Neuronal stem cell (in vitro differentiated cells): ENCODE data around the gene LCMT1.

Experiments
- DNase-seq: peaks from one replicate; pipeline ENCODE4 v3.0.0-alpha.2; 2013; ENCODE audit warnings: low spot score
- H2AFZ ChIP-seq: one replicate; pipeline ENCODE4 v1.6.1; 2013; ENCODE audit warnings: mild to moderate bottlenecking, low read length, inconsistent platforms
- H2AK5ac ChIP-seq: 2 replicates; pipeline ENCODE4 v1.6.1; 2013; ENCODE audit warnings: low read depth, mild to moderate bottlenecking, inconsistent platforms, low read length, moderate library complexity, mixed read lengths
- H2BK120ac ChIP-seq: 2 replicates; pipeline ENCODE4 v1.6.1; 2013; ENCODE audit warnings: low read depth, mild to moderate bottlenecking, inconsistent platforms, low read length, moderate library complexity, mixed read lengths
- H2BK12ac ChIP-seq: one replicate; pipeline ENCODE4 v1.6.1; 2013; ENCODE audit warnings: low read length, inconsistent platforms
- H2BK15ac ChIP-seq: 2 replicates; pipeline ENCODE4 v1.6.1; 2013; ENCODE audit warnings: mild to moderate bottlenecking, low read length, inconsistent platforms, mixed read lengths
- H2BK5ac ChIP-seq: one replicate; pipeline ENCODE4 v1.6.1; 2013; ENCODE audit warnings: inconsistent platforms, mild to moderate bottlenecking, low read length, moderate library complexity
- H3K14ac ChIP-seq: one replicate; pipeline ENCODE4 v1.6.1; 2013; ENCODE audit warnings: low read length, inconsistent platforms
- H3K18ac ChIP-seq: 2 replicates; pipeline ENCODE4 v1.6.1; 2013; ENCODE audit warnings: low read length, inconsistent platforms
- H3K23ac ChIP-seq: 2 replicates; pipeline ENCODE4 v1.6.1; 2013; ENCODE audit warnings: low read depth, mild to moderate bottlenecking, mixed read lengths, low read length, inconsistent platforms; ENCODE audit not compliant: poor library complexity
- H3K27ac ChIP-seq: replicated peaks from 3 replicates; pipeline ENCODE4 v1.5.1; 2013; ENCODE audit warnings: low read length, inconsistent platforms
- H3K27me3 ChIP-seq, 3 experiments: 2 replicates each; pipeline ENCODE4 v1.6.1; 2013; ENCODE audit warnings: low read length in 3 of 3, mild to moderate bottlenecking in 2 of 3, inconsistent platforms in 1 of 3, low read depth in 1 of 3, mixed read lengths in 1 of 3, moderate library complexity in 1 of 3; ENCODE audit not compliant: control insufficient read depth in 3 of 3, insufficient read depth in 3 of 3
- H3K36me3 ChIP-seq, 2 donors: replicated peaks in 1 of 2; 2 replicates each; pipeline ENCODE4 v1.6.1; 2013; ENCODE audit warnings: low read length in 2 of 2; ENCODE audit not compliant: control insufficient read depth in 2 of 2, insufficient read depth in 2 of 2
- H3K4ac ChIP-seq: 2 replicates; pipeline ENCODE4 v1.6.1; 2013; ENCODE audit warnings: inconsistent platforms, mild to moderate bottlenecking, low read length, moderate library complexity
- H3K4me1 ChIP-seq, 2 donors: 1 replicate in 1 of 2; 2 replicates in 1 of 2; pipeline ENCODE4 v1.6.1; 2013; ENCODE audit warnings: low read length in 2 of 2, low read depth in 1 of 2; ENCODE audit not compliant: control insufficient read depth in 2 of 2, insufficient read depth in 1 of 2
- H3K4me2 ChIP-seq: one replicate; pipeline ENCODE4 v1.6.1; 2013; ENCODE audit warnings: mild to moderate bottlenecking, low read length, inconsistent platforms; ENCODE audit not compliant: insufficient read depth, poor library complexity, severe bottlenecking
- H3K4me3 ChIP-seq, 2 donors: 2 replicates each; pipeline ENCODE4 v1.5.1; 2013; ENCODE audit warnings: low read length in 2 of 2, mild to moderate bottlenecking in 2 of 2, inconsistent platforms in 1 of 2, moderate library complexity in 1 of 2
- H3K79me1 ChIP-seq: one replicate; pipeline ENCODE4 v1.6.1; 2013; ENCODE audit warnings: low read depth, mild to moderate bottlenecking, inconsistent platforms, low read length, moderate library complexity
- H3K9ac ChIP-seq: one replicate; pipeline ENCODE4 v1.6.1; 2013; ENCODE audit warnings: mild to moderate bottlenecking, low read depth, low read length, inconsistent platforms; ENCODE audit not compliant: poor library complexity
- H3K9me3 ChIP-seq, 2 donors: replicated peaks in 1 of 2; 2 replicates each; pipeline versions ENCODE3 to v1.6.1; 2013; ENCODE audit warnings: low read length in 2 of 2, mild to moderate bottlenecking in 2 of 2, inconsistent platforms in 1 of 2, low read depth in 1 of 2, mixed read lengths in 1 of 2, moderate library complexity in 1 of 2; ENCODE audit not compliant: control insufficient read depth in 2 of 2, insufficient read depth in 1 of 2
- H4K8ac ChIP-seq: one replicate; pipeline ENCODE4 v1.6.1; 2013; ENCODE audit warnings: low read depth, mild to moderate bottlenecking, inconsistent platforms, low read length, moderate library complexity
- H4K91ac ChIP-seq: one replicate; pipeline ENCODE4 v1.6.1; 2013; ENCODE audit warnings: low read length, low read depth, mild to moderate bottlenecking, inconsistent platforms; ENCODE audit not compliant: poor library complexity
- WGBS, 2 donors: extraction: QIAGEN DNeasy Blood & Tissue Kit; methylation state at CpG; one replicate each; pipeline ENCODE4 v1.1.7; 2013; ENCODE audit warnings: missing lambda C conversion rate in 2 of 2, mixed read lengths in 1 of 2; ENCODE audit not compliant: insufficient read length in 2 of 2, insufficient replicate concordance in 1 of 2; ENCODE audit errors: extremely low coverage in 2 of 2; 5-methylcytosine and 5-hydroxymethylcytosine counted together

Gene LCMT1

DNA sequence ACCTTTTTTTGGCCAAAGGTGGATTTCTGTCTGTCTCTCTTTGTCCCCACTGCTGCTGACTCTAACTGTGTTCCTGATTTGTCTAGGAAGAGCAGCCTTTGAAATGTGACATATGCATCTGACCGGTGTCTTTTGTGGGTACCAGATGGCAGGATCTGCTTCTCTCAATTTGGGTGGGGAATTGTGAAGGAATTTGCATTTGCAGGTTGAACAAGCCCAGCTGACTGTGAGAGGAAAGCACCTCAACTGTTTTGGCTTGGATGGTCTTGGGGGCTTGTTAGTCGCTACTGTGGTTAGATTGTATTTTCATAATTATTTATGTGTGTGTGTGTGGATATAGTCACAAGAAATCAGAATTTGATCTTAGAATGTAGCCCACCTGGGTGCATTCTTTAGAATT lies 37.7 kb upstream of the LCMT1 start:
- no peaks in the 10 kb centered on the region for H3K9me3 ChIP-seq
- WGBS, 2 donors = no CpG with 5 or more reads among the region's 2 CpGs
- no peak overlapping the region for H3K4me2 ChIP-seq
- no peak for DNase-seq
- no peak overlapping the region for H3K27ac ChIP-seq
- H3K9ac ChIP-seq = no peak overlapping the region
- H2AFZ ChIP-seq = no peak overlapping the region
- no peak overlapping the region for H2BK15ac ChIP-seq
- no peak overlapping the region for H2BK120ac ChIP-seq
- no peak overlapping the region for H4K8ac ChIP-seq
- no peak overlapping the region for H2AK5ac ChIP-seq
- H3K79me1 ChIP-seq = no peaks in the 10 kb centered on the region
- no peak overlapping the region for H2BK5ac ChIP-seq
- no peak overlapping the region for H3K4me3 ChIP-seq
- no peak overlapping the region for H3K4ac ChIP-seq
- H3K23ac ChIP-seq = no peak overlapping the region
- no peaks in the 10 kb centered on the region for H3K27me3 ChIP-seq
- H4K91ac ChIP-seq = no peak overlapping the region
- no peak overlapping the region for H3K18ac ChIP-seq
- no peak overlapping the region for H2BK12ac ChIP-seq
- no peak overlapping the region for H3K14ac ChIP-seq
- no peaks in the 10 kb centered on the region for H3K36me3 ChIP-seq
- no peaks in the 10 kb centered on the region for H3K4me1 ChIP-seq

DNA sequence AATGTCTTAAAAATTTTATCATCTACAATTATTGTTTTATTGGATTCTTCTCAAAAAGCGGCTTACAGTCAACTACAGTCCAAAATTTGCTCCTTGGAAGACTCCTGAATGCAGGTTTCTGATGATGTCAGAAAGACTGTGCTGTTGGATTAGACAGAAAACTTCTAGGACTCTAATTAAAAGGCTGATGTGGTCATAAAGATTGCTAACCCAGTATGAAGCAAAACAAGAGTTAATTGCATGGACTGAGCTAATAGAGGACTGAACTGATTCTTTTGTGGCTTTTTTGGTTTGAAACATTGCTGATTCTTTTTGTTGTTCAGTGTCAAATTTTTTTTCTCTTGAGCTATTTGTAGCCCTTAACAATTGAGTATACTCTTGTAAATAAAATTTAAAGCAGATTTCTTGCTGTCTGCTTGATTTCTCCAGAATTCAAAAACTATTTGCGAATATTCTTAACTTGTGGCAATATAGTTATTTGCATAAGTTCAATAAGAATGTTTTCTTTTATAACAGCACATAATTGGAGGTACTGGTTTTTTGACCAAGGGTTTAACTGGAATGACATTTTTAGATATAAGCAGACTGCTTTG lies 33.1 kb upstream of the LCMT1 start:
- H3K23ac ChIP-seq = no peak overlapping the region
- H3K9me3 ChIP-seq = no peaks in the 10 kb centered on the region
- H3K27ac ChIP-seq = no peak overlapping the region
- no peak overlapping the region for H3K9ac ChIP-seq
- WGBS, 2 donors = no CpG with 5 or more reads among the region's 2 CpGs
- H2BK12ac ChIP-seq = no peak overlapping the region
- H2AK5ac ChIP-seq = no peak overlapping the region
- no peaks in the 10 kb centered on the region for H3K79me1 ChIP-seq
- H2BK5ac ChIP-seq = no peak overlapping the region
- DNase-seq = no peak
- H3K4me3 ChIP-seq = no peak overlapping the region
- H3K4me1 ChIP-seq = no peaks in the 10 kb centered on the region
- H2BK120ac ChIP-seq = no peak overlapping the region
- H3K4ac ChIP-seq = no peak overlapping the region
- H3K27me3 ChIP-seq = no peaks in the 10 kb centered on the region
- no peak overlapping the region for H3K18ac ChIP-seq
- no peak overlapping the region for H3K4me2 ChIP-seq
- H2BK15ac ChIP-seq = no peak overlapping the region
- no peaks in the 10 kb centered on the region for H3K36me3 ChIP-seq
- no peak overlapping the region for H2AFZ ChIP-seq
- no peak overlapping the region for H4K91ac ChIP-seq
- H3K14ac ChIP-seq = no peak overlapping the region
- no peak overlapping the region for H4K8ac ChIP-seq

DNA sequence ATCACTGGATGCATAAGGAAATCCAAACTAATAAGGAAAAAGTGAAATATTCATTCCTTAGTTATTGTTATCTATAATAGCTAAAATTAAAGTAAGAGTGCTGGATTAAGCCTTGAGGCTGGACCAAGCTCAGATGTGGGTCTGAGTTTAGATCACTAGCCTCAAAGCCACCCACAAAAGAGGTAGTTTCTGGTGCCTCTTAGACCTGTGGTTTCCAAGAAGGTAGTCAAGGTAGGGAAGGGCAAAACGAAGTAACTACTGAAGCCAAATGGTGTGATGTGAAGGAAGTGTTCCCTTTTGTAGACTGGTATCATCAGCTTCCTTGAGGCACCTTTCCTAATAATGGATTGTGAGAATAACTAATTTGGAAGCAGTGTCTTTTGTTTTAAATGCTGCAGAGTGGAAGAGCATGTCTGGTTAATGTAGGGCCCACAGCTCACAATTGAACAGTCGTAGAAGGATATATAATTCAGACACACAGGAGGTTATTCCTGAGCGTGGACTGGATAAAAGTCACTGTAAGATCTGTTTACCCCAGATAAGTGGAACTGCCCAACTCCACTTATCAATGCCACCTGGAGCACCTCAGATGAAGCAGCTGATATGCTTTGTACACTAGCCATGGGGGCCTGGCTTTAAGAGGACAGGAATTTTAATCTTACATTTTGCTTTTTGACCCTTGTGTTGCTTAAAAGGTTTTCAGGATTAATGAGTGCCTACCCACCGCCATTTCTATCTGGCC lies 31.7 kb upstream of the LCMT1 start:
- no peak overlapping the region for H3K23ac ChIP-seq
- no peak overlapping the region for H3K4me2 ChIP-seq
- no peak overlapping the region for H4K8ac ChIP-seq
- H3K9me3 ChIP-seq = no peaks in the 10 kb centered on the region
- H3K14ac ChIP-seq = no peak overlapping the region
- WGBS, 2 donors = no CpG with 5 or more reads among the region's 4 CpGs
- no peak overlapping the region for H3K4me3 ChIP-seq
- no peak overlapping the region for H3K27ac ChIP-seq
- no peaks in the 10 kb centered on the region for H3K79me1 ChIP-seq
- no peak for DNase-seq
- H4K91ac ChIP-seq = no peak overlapping the region
- no peak overlapping the region for H3K9ac ChIP-seq
- no peak overlapping the region for H2AK5ac ChIP-seq
- no peak overlapping the region for H2BK5ac ChIP-seq
- no peak overlapping the region for H3K4ac ChIP-seq
- no peak overlapping the region for H3K18ac ChIP-seq
- no peaks in the 10 kb centered on the region for H3K27me3 ChIP-seq
- H2BK120ac ChIP-seq = no peak overlapping the region
- H3K36me3 ChIP-seq = no peaks in the 10 kb centered on the region
- H2BK12ac ChIP-seq = no peak overlapping the region
- no peak overlapping the region for H2AFZ ChIP-seq
- H2BK15ac ChIP-seq = no peak overlapping the region
- no peaks in the 10 kb centered on the region for H3K4me1 ChIP-seq

DNA sequence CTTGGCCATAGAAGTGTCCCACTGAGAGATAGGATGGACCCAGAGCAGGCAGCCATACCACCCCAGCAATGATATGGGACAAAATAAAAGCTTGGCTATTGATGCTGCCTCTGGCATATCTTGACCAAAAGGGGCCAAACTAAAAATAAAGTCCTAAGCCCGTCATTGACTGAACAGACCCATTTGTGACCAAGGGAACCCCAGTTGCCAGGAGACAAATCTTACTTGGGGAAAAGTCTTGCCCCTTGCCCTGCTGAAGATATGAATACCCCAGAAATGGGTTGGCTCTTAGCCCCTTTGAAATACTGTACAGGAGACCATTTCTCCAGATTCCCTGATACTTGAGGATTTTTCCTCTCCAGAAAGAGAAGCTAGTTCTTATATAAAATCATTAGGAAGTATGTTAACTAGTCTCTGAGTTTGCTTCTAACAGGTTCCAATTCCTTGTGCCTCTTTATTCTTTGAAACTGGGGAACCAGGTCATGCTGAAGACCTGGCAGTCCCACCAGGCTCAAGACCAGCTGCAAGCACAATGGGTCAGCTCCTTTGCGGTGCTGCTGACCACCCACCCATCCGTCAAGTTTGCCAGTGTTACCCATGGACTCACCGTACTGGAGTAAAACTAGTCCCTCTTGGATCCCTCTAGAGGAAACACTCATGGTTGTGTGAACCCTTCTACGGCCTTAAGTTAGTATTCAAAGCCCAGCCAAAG lies 31.0 kb upstream of the LCMT1 start:
- Histone ChIP-seq H3K9ac (no peak overlapping the region), H4K91ac (no peak overlapping the region), H3K9me3 (no peaks in the 10 kb centered on the region), H2BK5ac (no peak overlapping the region), H3K27me3 (no peaks in the 10 kb centered on the region), H2BK12ac (no peak overlapping the region), H3K4me3 (no peak overlapping the region), H2BK15ac (no peak overlapping the region), H2BK120ac (no peak overlapping the region), H3K27ac (no peak overlapping the region), H3K4ac (no peak overlapping the region), H4K8ac (no peak overlapping the region), H2AFZ (no peak overlapping the region), H3K79me1 (no peaks in the 10 kb centered on the region), H3K36me3 (no peaks in the 10 kb centered on the region), H3K18ac (no peak overlapping the region), H3K4me2 (no peak overlapping the region), H3K23ac (no peak overlapping the region), H2AK5ac (no peak overlapping the region), H3K14ac (no peak overlapping the region), H3K4me1 (no peaks in the 10 kb centered on the region)
- no peak for DNase-seq
- WGBS, 2 donors = no CpG with 5 or more reads among the region's 5 CpGs
